Measurements from ENCODE around the gene KIAA1671. TPM values are rescaled to one million over a fixed set of nuclear protein-coding genes. Genes with fewer than 3 reads are reported as not detected.
"Not testable (repeated sequence)": the region's sequence is repeated elsewhere in the genome, so short reads cannot be mapped to it uniquely, and the experiment has no call there.

KIAA1671 gene
- total RNA-seq (2013): 0.02 TPM
- not detected for polyA plus RNA-seq
- polyA minus RNA-seq: 0.14 TPM in 1 of 2 replicates, not detected in the other
- total RNA-seq: 0 to 5.0 (median 0.12) reads per million in 11 experiments

DNA sequence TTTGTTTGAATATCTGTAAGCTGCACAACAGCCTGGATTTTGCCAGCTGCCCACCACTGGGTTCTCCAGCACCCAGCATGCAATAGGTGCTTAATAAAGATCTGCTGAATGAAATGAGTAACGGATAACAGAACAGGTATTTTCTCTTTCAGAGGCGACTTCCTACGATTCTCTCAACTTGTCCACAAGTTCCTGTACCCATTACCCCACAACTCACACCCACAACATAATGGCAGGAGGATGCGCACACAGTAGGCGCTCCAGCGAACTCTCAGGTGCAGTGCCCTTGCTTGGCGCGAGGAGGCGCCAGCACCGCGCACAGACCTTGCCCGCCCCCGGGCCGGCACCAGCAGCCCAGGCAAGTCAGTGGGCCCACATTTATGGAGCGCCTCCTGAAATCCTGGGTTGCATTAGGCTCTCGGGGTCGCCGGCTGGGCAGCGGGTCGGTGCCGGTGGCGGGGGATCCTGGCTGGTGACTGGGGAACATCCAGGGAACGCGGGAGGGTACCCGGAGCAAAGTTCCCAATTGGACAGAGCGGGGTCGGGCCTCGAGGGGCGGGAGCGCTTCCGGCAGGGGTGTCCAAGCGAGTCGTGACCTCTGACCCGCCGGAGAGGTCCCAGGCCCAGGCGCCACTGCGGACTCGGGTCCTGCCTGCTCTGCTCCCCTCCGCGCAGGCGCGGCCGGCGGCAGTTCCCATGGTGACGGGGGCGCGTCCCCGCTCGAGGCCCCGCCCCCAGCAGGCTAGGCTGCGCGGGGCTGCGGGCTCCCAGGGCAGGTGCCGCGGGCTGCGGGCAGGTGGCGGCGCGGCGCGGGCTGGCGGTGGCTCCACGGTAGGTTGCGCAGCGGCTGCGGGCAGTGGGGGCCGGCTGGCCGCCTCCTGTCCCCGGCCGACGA lies at the start of gene KIAA1671:
KIAA1671 (plus strand) TSS at position 775 of the 895 bp plus-strand sequence. CDS start 75,284 bp downstream, outside the sequence.
- H3K27me3 Mint-ChIP-seq (ENCODE audit: low read depth in 3 of 3): peaks cover 49 to 73% (median 50%) of the 10 kb centered on the region in 3 donors
- Histone ChIP-seq H3K4me3 (replicated peaks in 1 of 3; ENCODE audit: low read depth in 2 of 3, low read length in 3 of 3) (peak within 1 kb of the TSS; percentile 54 to 79 (median 61)), H3K36me3 (replicated peaks in 1 of 2; ENCODE audit: control insufficient read depth in 1 of 2, insufficient read depth in 2 of 2, low read length in 2 of 2) (no peaks in the 10 kb centered on the region), H3K4me1 (ENCODE audit: control insufficient read depth in 1 of 2, insufficient read depth in 2 of 2, low read length in 2 of 2) (peaks cover 9 to 18% of the 10 kb centered on the region in 2 donors), H3K4me2 (replicated peaks; ENCODE audit: extremely low read depth, low read length, poor library complexity, severe bottlenecking) (peak within 1 kb of the TSS; percentile 82), H3K9me3 (replicated peaks in 1 of 2; ENCODE audit: control insufficient read depth in 1 of 2, insufficient read depth in 1 of 2, low read length in 2 of 2) (peaks cover 0 to 13% of the 10 kb centered on the region in 2 donors), H4K20me1 (ENCODE audit: insufficient read depth, low read length) (no peaks in the 10 kb centered on the region), H2AFZ (ENCODE audit: insufficient read depth, low read depth, low read length, poor library complexity, severe bottlenecking) (peak within 1 kb of the TSS; percentile 82), H3K79me2 (ENCODE audit: insufficient read depth, low read length) (no peaks in the 10 kb centered on the region), H3K9ac (ENCODE audit: insufficient read depth, low read length, poor library complexity, severe bottlenecking) (peak within 1 kb of the TSS; percentile 46), H3K27ac (ENCODE audit: low read depth in 1 of 2, low read length in 2 of 2) (no peak within 1 kb of the TSS), H3K27me3 (ENCODE audit: control insufficient read depth in 2 of 2, insufficient read depth in 2 of 2, low read length in 2 of 2) (peaks cover 31 to 59% of the 10 kb centered on the region in 2 donors)
- intact Hi-C loops (cut with micrococcal nuclease): no loop called here
- WGBS (ENCODE audit: insufficient coverage): 1% methylated on average over 70 of the region's 71 CpGs
- H3K4me3 Mint-ChIP-seq: peak within 1 kb of the TSS; percentile 81 to 93
- no peak within 1 kb of the TSS for H3K27ac Mint-ChIP-seq
- peaks cover 0 to 8% (median 2%) of the 10 kb centered on the region in 7 donors for H3K9me3 Mint-ChIP-seq
- peaks cover 11% of the 10 kb centered on the region for H3K4me1 Mint-ChIP-seq
- TF ChIP-seq, protein P1, sequence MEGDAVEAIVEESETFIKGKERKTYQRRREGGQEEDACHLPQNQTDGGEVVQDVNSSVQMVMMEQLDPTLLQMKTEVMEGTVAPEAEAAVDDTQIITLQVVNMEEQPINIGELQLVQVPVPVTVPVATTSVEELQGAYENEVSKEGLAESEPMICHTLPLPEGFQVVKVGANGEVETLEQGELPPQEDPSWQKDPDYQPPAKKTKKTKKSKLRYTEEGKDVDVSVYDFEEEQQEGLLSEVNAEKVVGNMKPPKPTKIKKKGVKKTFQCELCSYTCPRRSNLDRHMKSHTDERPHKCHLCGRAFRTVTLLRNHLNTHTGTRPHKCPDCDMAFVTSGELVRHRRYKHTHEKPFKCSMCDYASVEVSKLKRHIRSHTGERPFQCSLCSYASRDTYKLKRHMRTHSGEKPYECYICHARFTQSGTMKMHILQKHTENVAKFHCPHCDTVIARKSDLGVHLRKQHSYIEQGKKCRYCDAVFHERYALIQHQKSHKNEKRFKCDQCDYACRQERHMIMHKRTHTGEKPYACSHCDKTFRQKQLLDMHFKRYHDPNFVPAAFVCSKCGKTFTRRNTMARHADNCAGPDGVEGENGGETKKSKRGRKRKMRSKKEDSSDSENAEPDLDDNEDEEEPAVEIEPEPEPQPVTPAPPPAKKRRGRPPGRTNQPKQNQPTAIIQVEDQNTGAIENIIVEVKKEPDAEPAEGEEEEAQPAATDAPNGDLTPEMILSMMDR (IDR thresholded peaks at IDR 0.05): peak; percentile 92
- DNase-seq: peak; percentile 42 to 52 (median 42)
- H3K36me3 Mint-ChIP-seq: peaks cover 0 to 4% of the 10 kb centered on the region in 2 donors

DNA sequence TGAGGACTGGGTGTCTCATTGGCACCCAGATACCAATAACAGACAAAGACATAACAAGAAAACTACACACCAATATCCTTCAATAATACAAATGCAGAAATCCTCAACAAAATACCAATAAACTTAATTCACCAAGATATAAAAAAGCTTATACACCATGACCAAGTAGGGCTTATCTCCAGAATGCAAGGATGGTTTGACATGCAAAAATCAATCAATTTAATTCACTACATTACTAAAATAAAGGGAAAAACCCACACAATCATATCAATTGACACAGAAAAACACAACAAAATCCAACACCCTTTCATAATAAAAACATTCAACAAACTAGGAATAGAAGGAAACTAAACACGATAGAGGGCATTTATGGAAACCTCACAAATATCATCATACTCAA lies 46.6 kb upstream of the KIAA1671 start:
- Histone ChIP-seq H2AFZ (ENCODE audit: insufficient read depth, low read depth, low read length, poor library complexity, severe bottlenecking) (no peak overlapping the region), H3K36me3 (replicated peaks in 1 of 2; ENCODE audit: control insufficient read depth in 1 of 2, insufficient read depth in 2 of 2, low read length in 2 of 2) (no peaks in the 10 kb centered on the region), H3K4me2 (replicated peaks; ENCODE audit: extremely low read depth, low read length, poor library complexity, severe bottlenecking) (no peak overlapping the region), H3K4me1 (ENCODE audit: control insufficient read depth in 1 of 2, insufficient read depth in 2 of 2, low read length in 2 of 2) (no peaks in the 10 kb centered on the region), H4K20me1 (ENCODE audit: insufficient read depth, low read length) (no peaks in the 10 kb centered on the region), H3K9ac (ENCODE audit: insufficient read depth, low read length, poor library complexity, severe bottlenecking) (no peak overlapping the region), H3K79me2 (ENCODE audit: insufficient read depth, low read length) (no peaks in the 10 kb centered on the region), H3K27me3 (ENCODE audit: control insufficient read depth in 2 of 2, insufficient read depth in 2 of 2, low read length in 2 of 2) (peaks cover 0 to 3% of the 10 kb centered on the region in 2 donors), H3K27ac (ENCODE audit: low read depth in 1 of 2, low read length in 2 of 2) (no peak overlapping the region), H3K4me3 (replicated peaks in 1 of 3; ENCODE audit: low read depth in 2 of 3, low read length in 3 of 3) (no peak overlapping the region), H3K9me3 (replicated peaks in 1 of 2; ENCODE audit: control insufficient read depth in 1 of 2, insufficient read depth in 1 of 2, low read length in 2 of 2) (peaks cover 16 to 20% of the 10 kb centered on the region in 2 donors)
- H3K9me3 Mint-ChIP-seq: peaks cover 16 to 37% (median 27%) of the 10 kb centered on the region in 7 donors
- DNase-seq: no peak
- H3K4me3 Mint-ChIP-seq: no peak overlapping the region
- TF ChIP-seq, protein P1 (IDR thresholded peaks at IDR 0.05): no peak
- no peaks in the 10 kb centered on the region for H3K4me1 Mint-ChIP-seq
- peaks cover 1 to 5% (median 3%) of the 10 kb centered on the region in 3 donors for H3K27me3 Mint-ChIP-seq (ENCODE audit: low read depth in 3 of 3)
- intact Hi-C loops (cut with micrococcal nuclease): no loop called here
- WGBS (ENCODE audit: insufficient coverage): 100% methylated on average over 1 of the region's 1 CpG
- H3K36me3 Mint-ChIP-seq: no peaks in the 10 kb centered on the region
- H3K27ac Mint-ChIP-seq: no peak overlapping the region

DNA sequence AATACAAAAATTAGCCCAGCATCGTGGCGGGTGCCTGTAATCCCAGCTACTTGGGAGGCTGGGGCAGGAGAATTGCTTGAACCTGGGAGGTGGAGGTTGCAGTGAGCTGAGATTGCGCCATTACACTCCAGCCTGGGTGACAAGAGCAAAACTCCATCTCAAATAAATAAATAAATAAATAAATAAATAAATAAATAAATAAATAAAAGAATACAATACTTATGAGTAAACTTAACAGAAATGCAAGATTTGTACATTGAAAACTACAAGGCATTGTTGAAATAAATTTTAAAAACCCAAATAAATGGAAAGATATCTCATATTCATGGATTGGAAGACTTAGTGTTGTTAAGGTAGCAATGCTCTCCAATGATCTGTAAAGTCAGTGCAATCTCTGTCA lies 45.4 kb upstream of the KIAA1671 start:
- intact Hi-C loops (cut with micrococcal nuclease); H3K27ac Mint-ChIP-seq: not testable (repeated sequence)

More for the DNA sequence above, 45.4 kb upstream of the KIAA1671 start:
- H3K27ac ChIP-seq (ENCODE audit: low read depth in 1 of 2, low read length in 2 of 2); H4K20me1 ChIP-seq (ENCODE audit: insufficient read depth, low read length); H3K27me3 Mint-ChIP-seq (ENCODE audit: low read depth in 3 of 3); H3K36me3 ChIP-seq (replicated peaks in 1 of 2; ENCODE audit: control insufficient read depth in 1 of 2, insufficient read depth in 2 of 2, low read length in 2 of 2); H3K4me3 Mint-ChIP-seq; H3K79me2 ChIP-seq (ENCODE audit: insufficient read depth, low read length); H3K4me2 ChIP-seq (replicated peaks; ENCODE audit: extremely low read depth, low read length, poor library complexity, severe bottlenecking); H3K4me3 ChIP-seq (replicated peaks in 1 of 3; ENCODE audit: low read depth in 2 of 3, low read length in 3 of 3); H3K36me3 Mint-ChIP-seq; H3K4me1 Mint-ChIP-seq; DNase-seq; H2AFZ ChIP-seq (ENCODE audit: insufficient read depth, low read depth, low read length, poor library complexity, severe bottlenecking); H3K9ac ChIP-seq (ENCODE audit: insufficient read depth, low read length, poor library complexity, severe bottlenecking); H3K27me3 ChIP-seq (ENCODE audit: control insufficient read depth in 2 of 2, insufficient read depth in 2 of 2, low read length in 2 of 2); H3K4me1 ChIP-seq (ENCODE audit: control insufficient read depth in 1 of 2, insufficient read depth in 2 of 2, low read length in 2 of 2): not testable (repeated sequence)
- WGBS (ENCODE audit: insufficient coverage): no CpG with 5 or more reads among the region's 3 CpGs
- peaks cover 16 to 20% of the 10 kb centered on the region in 2 donors for H3K9me3 ChIP-seq (replicated peaks in 1 of 2; ENCODE audit: control insufficient read depth in 1 of 2, insufficient read depth in 1 of 2, low read length in 2 of 2)
- peaks cover 16 to 37% (median 27%) of the 10 kb centered on the region in 7 donors for H3K9me3 Mint-ChIP-seq

All from CD14-positive monocyte (primary cell).